Fibroblast of lung (primary cell): ENCODE results near the gene ITPKB.

Source experiments
- EZH2 ChIP-seq: IDR thresholded peaks from 2 replicates; pipeline ENCODE4 v1.5.1; 2012; ENCODE audit warnings: low read length, control low read depth, mild to moderate bottlenecking; ENCODE audit errors: missing control alignments
- TF ChIP-seq, protein P1 (sequence below), 2 donors: IDR thresholded peaks in 1 of 2; conservative IDR thresholded peaks in 1 of 2; 1 replicate in 1 of 2; 2 replicates in 1 of 2; pipeline ENCODE4 v1.5.1; 2011 to 2012; ENCODE audit warnings: low read length in 2 of 2, control low read depth in 1 of 2, inconsistent platforms in 1 of 2, low read depth in 1 of 2, mild to moderate bottlenecking in 1 of 2

DNA sequence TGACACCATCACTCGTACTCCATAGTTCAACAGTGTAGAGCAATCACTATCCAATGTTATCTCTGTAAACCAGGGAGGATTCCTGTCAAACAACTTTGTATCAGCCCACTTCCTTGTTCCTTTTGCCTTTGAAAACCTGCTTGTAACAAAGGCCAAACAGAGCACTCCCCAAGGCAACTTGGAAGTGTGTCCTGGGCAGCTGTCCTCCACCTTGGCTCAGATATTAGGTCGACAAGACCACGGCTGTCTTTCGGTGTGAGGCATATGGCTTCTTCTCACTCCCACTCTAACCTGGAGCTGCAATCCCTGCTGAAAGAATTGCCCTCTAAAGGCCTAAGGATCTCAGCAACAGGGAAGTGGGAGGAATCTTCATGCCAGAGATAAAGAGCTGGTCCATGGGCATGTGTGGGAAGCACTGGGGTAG is 66.7 kb downstream of the ITPKB start:
- TF ChIP-seq, protein P1, sequence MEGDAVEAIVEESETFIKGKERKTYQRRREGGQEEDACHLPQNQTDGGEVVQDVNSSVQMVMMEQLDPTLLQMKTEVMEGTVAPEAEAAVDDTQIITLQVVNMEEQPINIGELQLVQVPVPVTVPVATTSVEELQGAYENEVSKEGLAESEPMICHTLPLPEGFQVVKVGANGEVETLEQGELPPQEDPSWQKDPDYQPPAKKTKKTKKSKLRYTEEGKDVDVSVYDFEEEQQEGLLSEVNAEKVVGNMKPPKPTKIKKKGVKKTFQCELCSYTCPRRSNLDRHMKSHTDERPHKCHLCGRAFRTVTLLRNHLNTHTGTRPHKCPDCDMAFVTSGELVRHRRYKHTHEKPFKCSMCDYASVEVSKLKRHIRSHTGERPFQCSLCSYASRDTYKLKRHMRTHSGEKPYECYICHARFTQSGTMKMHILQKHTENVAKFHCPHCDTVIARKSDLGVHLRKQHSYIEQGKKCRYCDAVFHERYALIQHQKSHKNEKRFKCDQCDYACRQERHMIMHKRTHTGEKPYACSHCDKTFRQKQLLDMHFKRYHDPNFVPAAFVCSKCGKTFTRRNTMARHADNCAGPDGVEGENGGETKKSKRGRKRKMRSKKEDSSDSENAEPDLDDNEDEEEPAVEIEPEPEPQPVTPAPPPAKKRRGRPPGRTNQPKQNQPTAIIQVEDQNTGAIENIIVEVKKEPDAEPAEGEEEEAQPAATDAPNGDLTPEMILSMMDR (conservative IDR thresholded peaks at IDR 0.05 in 1 of 2, IDR thresholded peaks at IDR 0.05 in 1 of 2; ENCODE audit: low read depth in 1 of 2, low read length in 2 of 2), result no peak
- TF ChIP-seq EZH2, result no peak
